Endodermal cell (in vitro differentiated cells): Measurements from ENCODE around the gene ULK1. TPM values are rescaled to one million over a fixed set of nuclear protein-coding genes. Genes with fewer than 3 reads are reported as not detected.
A peak's percentile ranks its signal among the peaks of the same experiment; 100 is the strongest.

Source experiments
- DNase-seq: peaks from one replicate; pipeline ENCODE4 v3.0.0-alpha.2; 2017
- H3K27ac ChIP-seq: 2 replicates; pipeline ENCODE4 v1.5.1; 2013; ENCODE audit warnings: mild to moderate bottlenecking, low read depth, low read length, moderate library complexity
- H3K27me3 ChIP-seq: 2 replicates; pipeline ENCODE4 v1.6.1; 2013; ENCODE audit warnings: mild to moderate bottlenecking, low read length, moderate library complexity; ENCODE audit not compliant: insufficient read depth, control insufficient read depth, poor library complexity, severe bottlenecking
- H3K36me3 ChIP-seq: 2 replicates; pipeline ENCODE4 v1.7.0; 2013; ENCODE audit warnings: mild to moderate bottlenecking, low read length, moderate library complexity; ENCODE audit not compliant: control insufficient read depth, insufficient read depth
- H3K4me1 ChIP-seq: one replicate; pipeline ENCODE4 v1.7.0; 2013; ENCODE audit warnings: low read length; ENCODE audit not compliant: control insufficient read depth, insufficient read depth
- H3K4me3 ChIP-seq: 2 replicates; pipeline ENCODE4 v1.5.1; 2013; ENCODE audit warnings: mild to moderate bottlenecking, low read length, moderate library complexity
- H3K9ac ChIP-seq: 2 replicates; pipeline ENCODE4 v1.6.1; 2013; ENCODE audit warnings: mild to moderate bottlenecking, low read length, moderate library complexity; ENCODE audit not compliant: poor library complexity, severe bottlenecking; ENCODE audit errors: extremely low read depth
- H3K9me3 ChIP-seq: 2 replicates; pipeline ENCODE4 v1.6.1; 2013; ENCODE audit warnings: mild to moderate bottlenecking, low read length, moderate library complexity; ENCODE audit not compliant: control insufficient read depth
- H3K27ac Mint-ChIP-seq: 2 replicates; pipeline ENCODE4 v1.8.0; 2020; ENCODE audit warnings: mixed read lengths
- H3K27me3 Mint-ChIP-seq: 2 replicates; pipeline ENCODE4 v1.8.0; 2021; ENCODE audit warnings: mild to moderate bottlenecking, mixed read lengths; ENCODE audit not compliant: insufficient read depth
- H3K36me3 Mint-ChIP-seq: 2 replicates; pipeline ENCODE4 v1.8.0; 2020; ENCODE audit warnings: low read depth, mixed read lengths
- H3K4me1 Mint-ChIP-seq: 2 replicates; pipeline ENCODE4 v1.8.0; 2020; ENCODE audit warnings: mixed read lengths
- H3K4me3 Mint-ChIP-seq: 2 replicates; pipeline ENCODE4 v1.8.0; 2020; ENCODE audit warnings: mild to moderate bottlenecking, moderate library complexity, mixed read lengths
- H3K9me3 Mint-ChIP-seq: 2 replicates; pipeline ENCODE4 v1.8.0; 2020; ENCODE audit warnings: mild to moderate bottlenecking, mixed read lengths
- CTCF ChIP-seq: fragments of 200-600 bp; sonication (generic); conservative IDR thresholded peaks from 2 replicates; pipeline ENCODE4 v1.5.0; 2021; ENCODE audit warnings: antibody characterized with exemption, mild to moderate bottlenecking
- WGBS, 2 experiments: methylation state at CpG; one replicate each; pipeline versions ENCODE4 v1.1.5 to v1.1.7; 2013; ENCODE audit warnings: missing lambda C conversion rate in 2 of 2, mixed read lengths in 1 of 2; ENCODE audit not compliant: insufficient coverage in 1 of 2, insufficient read length in 1 of 2; 5-methylcytosine and 5-hydroxymethylcytosine counted together
- total RNA-seq, 2 donors: library from RNA; stranded (reverse); fragmentation: NEBNext Ultra II Directional in 1 of 2; extraction: Animal tissue kit (Norgen Biotek cat#: 25700) in 1 of 2; gene quantifications; 2 replicates in 1 of 2; 3 replicates in 1 of 2; pipeline ENCODE4 v1.2.1, GENCODE V29; 2021

The ULK1 gene
- total RNA-seq, 2 donors from 2014 or later: 68.0 to 104 TPM

GRCh38 chr12:131911851-131912477 is 17.5 kb downstream of the ULK1 start:
- H3K9ac ChIP-seq: no peak overlapping the region
- H3K27me3 Mint-ChIP-seq: no peaks in the 10 kb centered on the region

GRCh38 chr12:131912518-131913274 is 18.3 kb downstream of the ULK1 start:
- Histone ChIP-seq H3K9ac (no peak overlapping the region), H3K9me3 (no peaks in the 10 kb centered on the region), H3K4me1 (no peaks in the 10 kb centered on the region), H3K4me3 (no peak overlapping the region), H3K27me3 (no peaks in the 10 kb centered on the region), H3K27ac (no peak overlapping the region), H3K36me3 (peaks cover 28% of the 10 kb centered on the region)
- no peaks in the 10 kb centered on the region for H3K9me3 Mint-ChIP-seq
- no peaks in the 10 kb centered on the region for H3K27me3 Mint-ChIP-seq
- H3K4me3 Mint-ChIP-seq: no peak overlapping the region
- DNase-seq: no peak
- H3K36me3 Mint-ChIP-seq: peaks cover 30% of the 10 kb centered on the region
- H3K4me1 Mint-ChIP-seq: no peaks in the 10 kb centered on the region
- 86 to 93% methylated on average over 8 to 20 of the region's 20 CpGs for WGBS, 2 experiments
- peak; percentile 57 for TF ChIP-seq CTCF
- H3K27ac Mint-ChIP-seq: no peak overlapping the region

More at GRCh38 chr12:131911851-131912477, 17.5 kb downstream of the ULK1 start:
- no peak overlapping the region for H3K4me3 ChIP-seq
- peaks cover 28% of the 10 kb centered on the region for H3K36me3 ChIP-seq
- TF ChIP-seq CTCF: peak; percentile 27
- no peaks in the 10 kb centered on the region for H3K4me1 ChIP-seq
- peak overlapping the region; percentile 26 for H3K27ac Mint-ChIP-seq
- H3K9me3 Mint-ChIP-seq: no peaks in the 10 kb centered on the region
- H3K4me3 Mint-ChIP-seq: no peak overlapping the region
- no peak overlapping the region for H3K27ac ChIP-seq
- H3K4me1 Mint-ChIP-seq: no peaks in the 10 kb centered on the region
- H3K36me3 Mint-ChIP-seq: peaks cover 31% of the 10 kb centered on the region
- 90 to 91% methylated on average over 15 to 22 of the region's 22 CpGs for WGBS, 2 experiments
- H3K9me3 ChIP-seq: no peaks in the 10 kb centered on the region
- no peaks in the 10 kb centered on the region for H3K27me3 ChIP-seq
- DNase-seq: no peak

- peaks cover 28% of the 10 kb centered on the region for H3K36me3 ChIP-seq
- no peak for TF ChIP-seq CTCF
- H3K27me3 ChIP-seq: no peaks in the 10 kb centered on the region
- 80 to 96% methylated on average over 1 to 8 of the region's 8 CpGs for WGBS, 2 experiments
- no peaks in the 10 kb centered on the region for H3K27me3 Mint-ChIP-seq
- no peaks in the 10 kb centered on the region for H3K9me3 Mint-ChIP-seq
- H3K4me1 Mint-ChIP-seq: no peaks in the 10 kb centered on the region
- H3K27ac Mint-ChIP-seq: no peak overlapping the region
- H3K9ac ChIP-seq: no peak overlapping the region
- H3K36me3 Mint-ChIP-seq: peaks cover 30% of the 10 kb centered on the region
- DNase-seq: no peak
- no peaks in the 10 kb centered on the region for H3K4me1 ChIP-seq
- no peak overlapping the region for H3K4me3 Mint-ChIP-seq
- H3K9me3 ChIP-seq: no peaks in the 10 kb centered on the region
- no peak overlapping the region for H3K4me3 ChIP-seq
- no peak overlapping the region for H3K27ac ChIP-seq
Observed at GRCh38 chr12:131913666-131914065, 19.2 kb downstream of the ULK1 start.
